ENCODE data around the gene TBKBP1.

The TBKBP1 gene

GRCh38 chr17:47729476-47729875 is 35.5 kb downstream of the TBKBP1 start:
- H3K9ac ChIP-seq (ENCODE audit: low read length) = no peak overlapping the region
- no peak overlapping the region for H3K4me3 ChIP-seq (ENCODE audit: low read length)
- no peaks in the 10 kb centered on the region for H3K9me3 ChIP-seq (ENCODE audit: control insufficient read depth, low read length)
- DNase-seq (ENCODE audit: low read depth) = no peak
- peaks cover 70% of the 10 kb centered on the region for H3K27me3 ChIP-seq (replicated peaks; ENCODE audit: control insufficient read depth, insufficient read depth, low read length)
- no peaks in the 10 kb centered on the region for H3K36me3 ChIP-seq (ENCODE audit: control insufficient read depth, insufficient read depth, low read length, severe bottlenecking)
- no peaks in the 10 kb centered on the region for H3K4me1 ChIP-seq (ENCODE audit: control insufficient read depth, insufficient read depth, low read length)

- DNase-seq (ENCODE audit: low read depth) = no peak
- no peak overlapping the region for H3K9ac ChIP-seq (ENCODE audit: low read length)
- H3K9me3 ChIP-seq (ENCODE audit: control insufficient read depth, low read length) = no peaks in the 10 kb centered on the region
- H3K36me3 ChIP-seq (ENCODE audit: control insufficient read depth, insufficient read depth, low read length, severe bottlenecking) = no peaks in the 10 kb centered on the region
- no peaks in the 10 kb centered on the region for H3K4me1 ChIP-seq (ENCODE audit: control insufficient read depth, insufficient read depth, low read length)
- peaks cover 72% of the 10 kb centered on the region for H3K27me3 ChIP-seq (replicated peaks; ENCODE audit: control insufficient read depth, insufficient read depth, low read length)
- H3K4me3 ChIP-seq (ENCODE audit: low read length) = no peak overlapping the region
Measured at GRCh38 chr17:47730681-47731080, 36.7 kb downstream of the TBKBP1 start.

GRCh38 chr17:47731396-47731795 is 37.4 kb downstream of the TBKBP1 start:
- no peak for DNase-seq (ENCODE audit: low read depth)
- Histone ChIP-seq H3K4me1 (ENCODE audit: control insufficient read depth, insufficient read depth, low read length) (no peaks in the 10 kb centered on the region), H3K9me3 (ENCODE audit: control insufficient read depth, low read length) (no peaks in the 10 kb centered on the region), H3K36me3 (ENCODE audit: control insufficient read depth, insufficient read depth, low read length, severe bottlenecking) (no peaks in the 10 kb centered on the region), H3K27me3 (replicated peaks; ENCODE audit: control insufficient read depth, insufficient read depth, low read length) (peaks cover 69% of the 10 kb centered on the region), H3K4me3 (ENCODE audit: low read length) (no peak overlapping the region), H3K9ac (ENCODE audit: low read length) (no peak overlapping the region)

GRCh38 chr17:47732399-47733046 is 38.6 kb downstream of the TBKBP1 start:
- Histone ChIP-seq H3K9ac (ENCODE audit: low read length) (no peak overlapping the region), H3K27me3 (replicated peaks; ENCODE audit: control insufficient read depth, insufficient read depth, low read length) (peaks cover 68% of the 10 kb centered on the region), H3K36me3 (ENCODE audit: control insufficient read depth, insufficient read depth, low read length, severe bottlenecking) (no peaks in the 10 kb centered on the region), H3K4me3 (ENCODE audit: low read length) (no peak overlapping the region), H3K9me3 (ENCODE audit: control insufficient read depth, low read length) (no peaks in the 10 kb centered on the region), H3K4me1 (ENCODE audit: control insufficient read depth, insufficient read depth, low read length) (no peaks in the 10 kb centered on the region)
- no peak for DNase-seq (ENCODE audit: low read depth)

- H3K9me3 ChIP-seq (ENCODE audit: control insufficient read depth, low read length) = no peaks in the 10 kb centered on the region
- H3K27me3 ChIP-seq (replicated peaks; ENCODE audit: control insufficient read depth, insufficient read depth, low read length) = peaks cover 68% of the 10 kb centered on the region
- peak within 1 kb of the TSS; percentile 27 for H3K4me3 ChIP-seq (ENCODE audit: low read length)
- H3K4me1 ChIP-seq (ENCODE audit: control insufficient read depth, insufficient read depth, low read length) = no peaks in the 10 kb centered on the region
- DNase-seq (ENCODE audit: low read depth) = peak; percentile 56
- no peak within 1 kb of the TSS for H3K9ac ChIP-seq (ENCODE audit: low read length)
- H3K36me3 ChIP-seq (ENCODE audit: control insufficient read depth, insufficient read depth, low read length, severe bottlenecking) = no peaks in the 10 kb centered on the region
Measured at GRCh38 chr17:47733047-47733673, 39.2 kb downstream of the TBKBP1 start, which contains the start of gene TBX21. TSS of gene TBX21 (plus strand) at chr17:47733236. CDS start at chr17:47733455, 219 bp downstream.

- H3K4me3 ChIP-seq (ENCODE audit: low read length) = peak overlapping the region; percentile 27
- peak; percentile 10 for DNase-seq (ENCODE audit: low read depth)
- no peaks in the 10 kb centered on the region for H3K9me3 ChIP-seq (ENCODE audit: control insufficient read depth, low read length)
- H3K9ac ChIP-seq (ENCODE audit: low read length) = no peak overlapping the region
- H3K27me3 ChIP-seq (replicated peaks; ENCODE audit: control insufficient read depth, insufficient read depth, low read length) = peaks cover 68% of the 10 kb centered on the region
- H3K36me3 ChIP-seq (ENCODE audit: control insufficient read depth, insufficient read depth, low read length, severe bottlenecking) = no peaks in the 10 kb centered on the region
- no peaks in the 10 kb centered on the region for H3K4me1 ChIP-seq (ENCODE audit: control insufficient read depth, insufficient read depth, low read length)
Measured at GRCh38 chr17:47733674-47734410, 39.9 kb downstream of the TBKBP1 start.

- Histone ChIP-seq H3K36me3 (ENCODE audit: control insufficient read depth, insufficient read depth, low read length, severe bottlenecking) (no peaks in the 10 kb centered on the region), H3K9ac (ENCODE audit: low read length) (no peak overlapping the region), H3K9me3 (ENCODE audit: control insufficient read depth, low read length) (no peaks in the 10 kb centered on the region), H3K4me1 (ENCODE audit: control insufficient read depth, insufficient read depth, low read length) (no peaks in the 10 kb centered on the region), H3K27me3 (replicated peaks; ENCODE audit: control insufficient read depth, insufficient read depth, low read length) (peaks cover 60% of the 10 kb centered on the region), H3K4me3 (ENCODE audit: low read length) (no peak overlapping the region)
- DNase-seq (ENCODE audit: low read depth) = no peak
Measured at GRCh38 chr17:47735139-47735464, 41.1 kb downstream of the TBKBP1 start.

GRCh38 chr17:47735536-47736011 is 41.6 kb downstream of the TBKBP1 start:
- no peak for DNase-seq (ENCODE audit: low read depth)
- Histone ChIP-seq H3K9ac (ENCODE audit: low read length) (no peak overlapping the region), H3K4me3 (ENCODE audit: low read length) (no peak overlapping the region), H3K36me3 (ENCODE audit: control insufficient read depth, insufficient read depth, low read length, severe bottlenecking) (no peaks in the 10 kb centered on the region), H3K9me3 (ENCODE audit: control insufficient read depth, low read length) (no peaks in the 10 kb centered on the region), H3K4me1 (ENCODE audit: control insufficient read depth, insufficient read depth, low read length) (no peaks in the 10 kb centered on the region), H3K27me3 (replicated peaks; ENCODE audit: control insufficient read depth, insufficient read depth, low read length) (peaks cover 56% of the 10 kb centered on the region)

GRCh38 chr17:47736501-47737495 is 42.8 kb downstream of the TBKBP1 start:
- Histone ChIP-seq H3K27me3 (replicated peaks; ENCODE audit: control insufficient read depth, insufficient read depth, low read length) (peaks cover 56% of the 10 kb centered on the region), H3K9me3 (ENCODE audit: control insufficient read depth, low read length) (no peaks in the 10 kb centered on the region), H3K4me1 (ENCODE audit: control insufficient read depth, insufficient read depth, low read length) (no peaks in the 10 kb centered on the region), H3K9ac (ENCODE audit: low read length) (no peak overlapping the region), H3K4me3 (ENCODE audit: low read length) (no peak overlapping the region), H3K36me3 (ENCODE audit: control insufficient read depth, insufficient read depth, low read length, severe bottlenecking) (no peaks in the 10 kb centered on the region)
- no peak for DNase-seq (ENCODE audit: low read depth)

GRCh38 chr17:47738178-47738577 is 44.2 kb downstream of the TBKBP1 start:
- H3K9me3 ChIP-seq (ENCODE audit: control insufficient read depth, low read length) = no peaks in the 10 kb centered on the region
- no peaks in the 10 kb centered on the region for H3K36me3 ChIP-seq (ENCODE audit: control insufficient read depth, insufficient read depth, low read length, severe bottlenecking)
- H3K9ac ChIP-seq (ENCODE audit: low read length) = no peak overlapping the region
- no peak overlapping the region for H3K4me3 ChIP-seq (ENCODE audit: low read length)
- H3K27me3 ChIP-seq (replicated peaks; ENCODE audit: control insufficient read depth, insufficient read depth, low read length) = peaks cover 51% of the 10 kb centered on the region
- no peak for DNase-seq (ENCODE audit: low read depth)
- no peaks in the 10 kb centered on the region for H3K4me1 ChIP-seq (ENCODE audit: control insufficient read depth, insufficient read depth, low read length)
